Testis (tissue), 3 donors: ENCODE measurements around the gene TMIGD1. TPM values are rescaled to one million over a fixed set of nuclear protein-coding genes. Genes with fewer than 3 reads are reported as not detected.

Source experiments
- DNase-seq: peaks from one replicate; pipeline ENCODE4 v3.0.0-alpha.2; 2019
- H3K27ac ChIP-seq, 2 donors: fragments of 200-600 bp; sonication (generic); one replicate each; pipeline ENCODE4 v1.5.1; 2019
- H3K27me3 ChIP-seq: fragments of 200-600 bp; sonication (generic); one replicate; pipeline ENCODE4 v1.5.1; 2019
- H3K36me3 ChIP-seq: fragments of 200-600 bp; sonication (generic); one replicate; pipeline ENCODE4 v1.5.1; 2017; ENCODE audit warnings: low read depth; ENCODE audit errors: missing control alignments
- H3K4me1 ChIP-seq: fragments of 200-600 bp; sonication (generic); one replicate; pipeline ENCODE4 v1.5.1; 2019
- H3K4me3 ChIP-seq, 2 donors: fragments of 200-600 bp; sonication (generic); one replicate each; pipeline ENCODE4 v1.5.1; 2017 to 2019
- H3K9me3 ChIP-seq: fragments of 200-600 bp; sonication (generic); one replicate; pipeline ENCODE4 v1.5.1; 2017
- CTCF ChIP-seq, 3 experiments: fragments of 450-650 bp in 2 of 3; fragments of 200-600 bp in 1 of 3; sonication (generic) in 1 of 3; IDR thresholded peaks; one replicate each; pipeline ENCODE4 v1.5.1; 2016 to 2019; ENCODE audit warnings: antibody characterized with exemption in 3 of 3, mild to moderate bottlenecking in 2 of 3, moderate library complexity in 1 of 3
- POLR2A ChIP-seq: fragments of 450-650 bp; IDR thresholded peaks from one replicate; pipeline ENCODE4 v1.6.1; 2017; ENCODE audit warnings: antibody characterized with exemption, mild to moderate bottlenecking, moderate library complexity
- WGBS, 2 donors: methylation state at CpG; one replicate each; pipeline ENCODE4 v1.1.5; 2018; 5-methylcytosine and 5-hydroxymethylcytosine counted together
- intact Hi-C: fragments of 100-400 bp; cut with DNase I; formaldehyde crosslinking; loops from one replicate; pipeline ENCODE4 v1.15.1; 2023; ENCODE audit warnings: low total_unique reads
- polyA plus RNA-seq: library from polyadenylated mRNA; stranded (reverse); fragments of 350-450 nt; fragmentation: Illumina TruSeq; extraction: RNeasy Lipid Tissue Mini Kit (QIAGEN cat#74804); gene quantifications from one replicate; pipeline ENCODE4 v1.2.3, GENCODE V29; 2014; ENCODE audit warnings: low read depth, low replicate concordance; ENCODE audit not compliant: insufficient read depth
- total RNA-seq, 2 donors: library from RNA; depleted of rRNA; stranded (reverse); fragments of >200 nt; gene quantifications; one replicate each; pipeline ENCODE4 v1.2.3, GENCODE V29; 2016

The TMIGD1 gene
- total and polyA plus RNA-seq, 3 donors from 2014 or later: not detected

- no peak for DNase-seq
- peaks cover 12% of the 10 kb centered on the region for H3K4me1 ChIP-seq
- TF ChIP-seq CTCF (IDR thresholded peaks at IDR 0.05) (no peak), POLR2A (no peak)
- peak overlapping the region; percentile 90 to 92 for H3K4me3 ChIP-seq
- H3K9me3 ChIP-seq: no peaks in the 10 kb centered on the region
- intact Hi-C loops: no loop called here
- 12 to 15% methylated on average over 5 of the region's 5 CpGs for WGBS, 2 donors
- peak overlapping the region; percentile 73 to 89 for H3K27ac ChIP-seq
- no peaks in the 10 kb centered on the region for H3K27me3 ChIP-seq
- no peaks in the 10 kb centered on the region for H3K36me3 ChIP-seq
Observed at GRCh38 chr17:30379903-30380381, 46.1 kb upstream of the TMIGD1 start.

GRCh38 chr17:30379303-30379902 lies 45.5 kb upstream of the TMIGD1 start:
- Histone ChIP-seq H3K36me3 (no peaks in the 10 kb centered on the region), H3K27ac (peak overlapping the region; percentile 73 to 89), H3K4me3 (peak overlapping the region; percentile 90 to 92), H3K9me3 (no peaks in the 10 kb centered on the region), H3K27me3 (no peaks in the 10 kb centered on the region), H3K4me1 (peaks cover 12% of the 10 kb centered on the region)
- TF ChIP-seq CTCF (IDR thresholded peaks at IDR 0.05): no peak
- TF ChIP-seq POLR2A: no peak
- 0 to 1% methylated on average over 22 to 63 of the region's 68 CpGs for WGBS, 2 donors
- DNase-seq: no peak
- intact Hi-C loops: no loop called here

- DNase-seq: peak; percentile 98
- Histone ChIP-seq H3K27ac (peak within 1 kb of the TSS; percentile 73 to 89), H3K27me3 (no peaks in the 10 kb centered on the region), H3K36me3 (no peaks in the 10 kb centered on the region), H3K4me1 (peaks cover 12% of the 10 kb centered on the region), H3K9me3 (no peaks in the 10 kb centered on the region), H3K4me3 (peak within 1 kb of the TSS; percentile 90 to 92)
- WGBS, 2 donors: 0 to 2% methylated on average over 23 to 59 of the region's 59 CpGs
- intact Hi-C loops: no loop called here
- peak in 1 of 3 experiments; percentile 17 for TF ChIP-seq CTCF (IDR thresholded peaks at IDR 0.05)
- no peak for TF ChIP-seq POLR2A
Observed at GRCh38 chr17:30378825-30379302, 45.0 kb upstream of the TMIGD1 start, which contains the start of gene CPD. CPD (plus strand) TSS chr17:30378927; CDS start chr17:30378981, 54 bp downstream.

GRCh38 chr17:30378241-30378824 lies 44.5 kb upstream of the TMIGD1 start:
- intact Hi-C loops: no loop called here
- peaks cover 12% of the 10 kb centered on the region for H3K4me1 ChIP-seq

More at GRCh38 chr17:30378241-30378824, 44.5 kb upstream of the TMIGD1 start:
- Histone ChIP-seq H3K36me3 (no peaks in the 10 kb centered on the region), H3K27me3 (no peaks in the 10 kb centered on the region), H3K4me3 (peak overlapping the region; percentile 90 to 92), H3K27ac (peak overlapping the region; percentile 73 to 89), H3K9me3 (no peaks in the 10 kb centered on the region)
- peak; percentile 50 for DNase-seq
- 1 to 3% methylated on average over 31 of the region's 31 CpGs for WGBS, 2 donors
- TF ChIP-seq POLR2A: no peak
- TF ChIP-seq CTCF (IDR thresholded peaks at IDR 0.05): no peak
